ENCODE data around the gene CCM2.
"Not testable (repeated sequence)": the region's sequence is repeated elsewhere in the genome, so short reads cannot be mapped to it uniquely, and the experiment has no call there.

The CCM2 gene

GRCh38 chr7:44982535-44982923 lies 17.5 kb upstream of the CCM2 start:
- DNase-seq = no peak

DNA sequence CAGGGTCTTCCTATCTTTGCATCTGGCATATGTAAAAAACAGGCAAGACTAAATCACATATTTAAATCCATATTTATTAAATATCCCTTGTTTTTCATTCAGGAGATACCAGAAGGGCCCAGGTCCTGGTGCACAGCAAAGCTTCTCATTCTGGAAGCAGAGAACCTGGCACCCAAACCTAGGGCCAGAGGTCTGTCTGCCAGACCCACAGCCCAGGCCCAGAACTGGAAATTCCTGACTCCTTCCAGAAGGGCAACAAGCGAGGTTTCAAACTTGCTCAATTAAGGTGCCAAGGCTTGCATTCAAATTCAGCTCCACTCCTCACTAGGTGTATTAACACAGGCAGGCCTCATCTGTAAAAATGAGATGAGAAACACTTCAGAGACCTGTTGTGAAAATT lies 17.0 kb upstream of the CCM2 start:
- no peak for DNase-seq

DNA sequence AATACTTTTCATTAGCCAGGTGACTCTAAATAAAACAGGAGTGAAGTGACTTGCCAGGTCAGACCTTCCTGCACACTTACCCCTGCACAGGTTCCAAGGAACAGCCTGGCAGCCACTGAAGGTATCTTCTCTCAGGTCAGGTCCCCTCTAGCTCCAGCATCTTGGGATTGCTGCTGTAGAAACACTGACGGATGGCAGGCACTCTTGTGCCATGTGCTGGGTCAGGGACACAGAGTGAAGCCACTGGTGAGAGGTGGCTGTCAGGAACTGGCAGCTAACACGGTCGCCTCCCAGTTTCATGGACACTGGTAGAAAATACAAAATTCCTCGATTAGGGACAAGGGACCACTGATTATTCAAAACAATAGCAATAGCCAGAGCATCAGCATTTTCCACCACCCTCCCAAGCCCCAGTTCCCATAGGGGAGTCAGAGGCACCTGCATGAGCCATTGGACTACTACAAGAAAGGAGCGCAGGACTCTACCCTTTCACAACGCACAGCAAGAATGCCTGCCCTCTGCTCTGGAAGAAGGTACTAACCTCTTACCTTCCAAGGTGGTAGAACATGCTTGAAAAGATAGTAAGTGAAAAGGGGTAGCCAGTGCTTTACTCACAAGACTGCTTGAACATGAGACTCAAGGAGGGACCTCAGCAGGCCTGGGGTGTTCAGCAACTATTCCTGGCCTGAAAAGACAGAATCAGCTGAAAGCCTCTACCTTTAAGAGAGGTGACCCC lies 16.1 kb upstream of the CCM2 start:
- no peak for DNase-seq

DNA sequence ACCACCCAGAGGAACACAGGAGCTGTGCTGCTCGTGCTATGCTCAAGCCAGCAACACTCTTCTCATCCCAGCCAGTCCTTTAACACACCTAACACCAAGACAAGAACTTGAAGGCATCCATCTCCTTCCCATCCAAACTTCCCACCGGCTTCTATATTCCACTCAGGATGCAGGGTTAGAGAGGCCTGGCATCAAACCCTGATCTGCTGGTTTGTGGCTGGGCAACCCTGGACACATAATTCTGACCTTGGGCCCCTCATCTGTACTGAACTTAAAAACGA lies 15.6 kb upstream of the CCM2 start:
- no peak for DNase-seq

- DNase-seq = no peak
These were observed 14.8 kb upstream of the CCM2 start for GRCh38 chr7:44985033-44985695.

DNA sequence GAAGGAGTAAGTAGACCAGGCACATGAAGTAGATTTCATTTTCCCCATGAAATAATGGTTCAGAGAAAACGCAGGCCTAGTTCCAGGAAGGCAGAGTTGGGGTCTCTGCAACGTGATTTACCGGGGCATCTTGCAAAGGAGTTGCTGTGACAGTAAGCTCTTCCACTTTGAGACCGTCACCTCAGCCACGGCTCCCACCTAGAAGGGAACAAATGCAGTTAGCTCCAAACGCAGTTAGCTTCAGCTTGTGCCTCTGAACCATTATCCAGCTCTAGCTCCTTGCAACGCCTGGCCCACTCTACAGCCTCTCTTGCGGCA lies 14.1 kb upstream of the CCM2 start:
- DNase-seq = no peak

DNA sequence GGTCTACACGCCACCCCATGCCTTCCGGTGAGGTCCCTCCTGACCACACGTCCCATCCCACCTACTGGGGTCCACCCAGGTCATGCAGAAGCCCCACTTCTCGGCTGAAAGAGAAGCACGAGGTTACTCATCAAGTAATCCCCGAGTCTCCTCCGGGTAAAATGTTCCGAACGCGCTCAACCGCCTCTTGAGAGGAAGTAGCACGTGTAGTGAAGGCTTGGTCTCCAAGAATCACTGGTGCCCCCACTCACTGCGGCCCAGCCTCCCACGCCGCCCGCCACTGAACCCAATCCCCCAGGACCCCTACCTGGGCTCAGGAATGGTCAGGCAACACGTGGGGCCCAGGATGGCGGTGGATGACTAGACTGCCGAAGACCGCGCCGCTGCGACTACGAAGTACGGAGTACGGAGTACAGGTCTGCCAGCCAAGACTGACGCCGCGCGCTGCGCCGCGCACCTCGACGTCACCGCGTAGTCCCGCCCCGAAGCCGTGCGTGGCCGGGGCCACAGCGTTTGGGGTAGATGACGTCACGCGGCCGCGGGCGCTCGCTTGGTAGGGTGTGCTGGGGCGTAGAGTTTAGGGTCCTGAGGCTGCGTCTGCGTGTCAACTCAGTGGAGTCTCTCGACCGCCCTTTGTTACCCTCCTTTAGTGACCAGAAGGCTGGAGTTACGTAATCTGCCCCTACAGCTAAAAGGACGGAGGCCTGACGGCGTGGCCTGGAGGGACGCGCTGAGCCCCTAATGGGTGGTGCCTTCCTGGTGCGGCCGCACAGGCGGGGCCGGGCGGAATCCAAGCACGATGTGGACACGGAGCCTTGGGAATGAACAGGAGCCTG lies 13.6 kb upstream of the CCM2 start:
- peak; percentile 94 for DNase-seq

GRCh38 chr7:44987457-44987856 lies 12.5 kb upstream of the CCM2 start:
- no peak for DNase-seq

DNA sequence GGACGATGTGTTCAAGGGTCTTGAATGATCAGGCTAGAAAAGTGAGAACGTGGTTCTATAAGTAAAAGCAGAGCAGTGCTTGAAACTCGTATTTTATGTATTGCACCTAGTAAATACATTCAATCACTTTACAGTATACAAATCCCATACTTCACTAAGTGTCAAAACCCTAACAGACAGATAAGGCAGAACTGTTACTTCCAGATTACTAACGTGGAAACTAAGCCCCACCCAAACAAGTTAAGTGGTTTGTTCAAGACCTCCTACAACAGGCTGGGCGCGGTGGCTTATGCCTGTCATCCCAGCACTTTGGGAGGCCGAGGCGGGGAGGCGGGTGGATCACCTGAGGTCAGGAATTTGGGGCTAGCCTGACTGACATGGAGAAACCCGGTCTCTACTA lies 12.0 kb upstream of the CCM2 start:
- DNase-seq = no peak

DNA sequence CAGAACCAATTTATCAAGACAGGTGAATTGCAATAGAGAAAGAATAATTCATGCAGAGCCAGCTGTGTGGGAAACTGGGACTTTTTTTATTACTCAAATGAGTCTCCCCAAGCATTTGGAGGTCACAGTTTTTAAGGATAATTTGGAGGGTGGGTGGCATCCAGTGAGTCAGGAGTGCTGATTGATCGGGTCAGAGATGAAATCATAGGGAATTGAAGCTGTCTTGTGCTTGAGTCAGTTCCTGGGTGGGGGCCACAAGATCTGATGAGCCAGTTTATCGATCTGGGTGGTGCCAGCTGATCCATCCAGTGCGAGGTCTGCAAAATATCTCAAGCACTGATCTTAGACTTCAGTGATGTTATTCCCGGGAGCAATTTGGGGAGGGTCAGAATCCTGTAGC lies 11.3 kb upstream of the CCM2 start:
- no peak for DNase-seq

DNA sequence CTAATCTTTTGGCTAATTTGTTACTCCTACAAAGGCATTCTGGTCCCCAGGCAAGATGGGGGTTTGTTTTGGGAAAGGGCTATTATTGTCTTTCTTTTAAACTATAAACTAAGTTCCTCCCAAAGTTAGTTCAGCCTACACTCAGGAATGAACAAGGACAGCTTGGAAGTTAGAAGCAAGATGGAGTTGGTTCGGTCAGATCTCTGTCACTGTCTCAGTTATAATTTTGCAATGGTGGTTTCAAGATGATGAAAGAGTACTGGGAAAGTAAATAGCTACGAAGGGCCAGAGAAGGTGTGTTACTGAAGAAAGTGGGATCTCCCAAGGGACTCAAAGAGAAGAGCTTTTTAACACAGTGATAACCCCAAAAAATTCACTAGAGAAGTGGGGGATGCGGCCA lies 10.9 kb upstream of the CCM2 start:
- no peak for DNase-seq

GRCh38 chr7:44990109-44991023 lies 9.6 kb upstream of the CCM2 start:
- DNase-seq = peak; percentile 40

- DNase-seq = not testable (repeated sequence)
These were observed 7.8 kb upstream of the CCM2 start for GRCh38 chr7:44992004-44992795.

- DNase-seq = no peak
These were observed 5.0 kb upstream of the CCM2 start for GRCh38 chr7:44994877-44995554.

DNA sequence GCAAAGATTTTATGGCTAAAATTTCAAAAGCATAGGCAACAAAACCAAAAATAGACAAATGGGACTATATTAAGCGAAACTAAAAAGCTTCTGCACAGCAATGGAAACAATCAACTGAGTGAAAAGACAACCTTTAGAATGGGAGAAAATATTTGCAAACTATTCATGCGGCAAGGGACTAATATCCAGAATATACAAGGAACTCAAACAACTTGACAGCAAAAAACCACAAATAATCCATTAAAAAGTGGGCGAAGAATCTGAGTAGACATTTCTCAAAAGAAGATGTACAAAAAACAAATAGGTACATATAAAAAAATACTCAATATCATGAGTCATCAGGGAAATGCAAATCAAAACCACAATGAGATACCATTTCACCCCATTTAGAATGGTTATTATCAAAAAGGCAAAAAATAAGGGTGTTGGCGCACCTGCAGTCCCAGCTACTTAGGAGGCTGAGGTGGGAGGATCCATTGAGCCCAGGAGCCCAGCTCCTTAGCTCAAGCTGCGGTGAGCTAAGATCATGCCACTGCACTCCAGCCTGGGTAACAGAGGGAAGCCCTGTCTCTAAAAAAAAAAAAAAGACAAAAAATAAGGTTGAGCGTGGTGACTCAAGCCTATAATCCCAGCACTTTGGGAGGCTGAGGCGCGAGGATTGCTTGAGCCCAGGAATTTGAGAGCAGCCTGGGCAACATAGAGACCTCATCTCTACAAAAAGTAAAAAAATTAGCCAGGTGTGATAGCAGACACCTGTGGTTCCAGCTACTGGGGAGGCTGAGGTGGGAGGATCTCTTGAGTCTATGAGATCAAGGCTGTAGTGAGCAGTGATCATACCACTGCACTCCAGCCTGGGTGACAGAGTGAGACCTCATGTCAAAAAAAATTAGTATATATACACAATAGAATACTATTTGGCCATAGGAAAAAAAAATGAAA lies 4.2 kb upstream of the CCM2 start:
- DNase-seq = no peak

DNA sequence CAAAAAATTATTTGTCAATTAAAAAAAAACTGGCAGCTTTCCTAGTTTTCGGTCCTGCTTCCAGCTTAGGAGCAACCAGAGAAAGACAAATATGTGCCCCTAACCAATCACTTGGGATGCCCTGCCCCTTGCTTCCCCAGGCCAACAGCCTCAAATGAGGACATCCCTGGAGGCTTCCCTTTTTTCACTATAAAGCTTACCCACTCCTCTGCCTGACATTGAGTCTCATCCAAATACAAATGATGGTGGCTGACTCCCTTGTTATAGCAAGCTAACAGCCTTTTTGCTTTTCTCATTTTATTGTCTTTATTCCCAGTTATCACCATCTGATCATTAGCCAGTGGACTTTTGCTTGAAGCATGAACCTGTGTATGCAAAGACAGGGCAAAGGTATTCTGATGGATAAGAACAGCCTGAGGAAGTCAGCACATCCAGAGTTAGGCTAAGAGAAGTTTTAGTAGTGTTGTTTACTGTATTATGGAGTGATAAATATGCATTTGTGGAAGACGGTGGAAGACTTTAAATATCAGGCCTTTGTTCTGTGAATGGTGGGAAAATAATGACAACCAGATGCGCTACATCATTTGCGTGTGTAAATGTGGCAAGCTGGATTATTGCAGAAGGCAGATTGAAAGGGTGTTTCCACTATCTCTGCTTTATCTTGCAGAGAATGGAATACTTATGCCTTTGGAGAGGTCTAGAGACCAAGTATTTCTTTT lies 1.7 kb upstream of the CCM2 start:
- no peak for DNase-seq

DNA sequence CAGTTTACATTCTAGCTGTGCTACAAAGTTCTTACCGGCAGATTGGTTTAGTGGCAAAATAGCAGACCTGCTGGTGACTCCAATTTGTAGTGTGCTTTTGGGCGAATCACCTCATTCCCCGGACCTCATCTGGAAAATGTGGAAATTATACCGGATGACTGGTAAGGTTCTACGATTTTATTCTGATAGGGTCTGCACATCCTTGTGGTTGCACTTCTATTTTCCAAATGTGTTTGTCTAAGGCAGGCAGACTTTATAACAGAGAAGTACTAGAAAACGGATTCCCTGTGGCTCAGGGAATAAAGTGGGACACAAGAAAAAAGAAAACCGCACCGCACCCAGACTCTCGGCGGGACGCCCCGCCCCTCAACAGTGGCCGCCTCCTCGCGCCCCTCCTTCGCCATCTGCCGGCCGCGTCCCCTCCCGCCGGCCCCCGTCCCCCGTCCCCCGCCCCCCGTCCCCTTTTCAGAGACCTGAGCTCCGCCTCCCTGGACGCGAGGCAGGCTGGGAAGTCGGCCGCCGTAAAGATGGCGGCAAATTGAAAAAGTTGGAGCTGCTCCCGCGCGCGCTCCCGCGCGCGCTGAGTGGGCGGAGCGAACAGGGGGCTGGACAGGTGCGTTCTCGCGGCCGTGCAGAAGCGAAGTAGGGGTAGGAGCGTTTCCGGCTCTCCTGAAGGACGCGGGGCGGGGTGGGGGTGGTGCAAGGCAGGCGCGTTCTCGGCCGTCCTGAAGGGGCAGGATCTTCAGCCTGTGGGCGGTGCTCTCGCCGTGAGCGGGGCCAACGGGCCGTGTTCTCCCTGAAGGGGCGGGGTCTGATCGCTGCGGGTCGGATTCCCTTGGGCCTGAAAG lies 532 bp upstream of the CCM2 start:
- DNase-seq = peak; percentile 99

DNA sequence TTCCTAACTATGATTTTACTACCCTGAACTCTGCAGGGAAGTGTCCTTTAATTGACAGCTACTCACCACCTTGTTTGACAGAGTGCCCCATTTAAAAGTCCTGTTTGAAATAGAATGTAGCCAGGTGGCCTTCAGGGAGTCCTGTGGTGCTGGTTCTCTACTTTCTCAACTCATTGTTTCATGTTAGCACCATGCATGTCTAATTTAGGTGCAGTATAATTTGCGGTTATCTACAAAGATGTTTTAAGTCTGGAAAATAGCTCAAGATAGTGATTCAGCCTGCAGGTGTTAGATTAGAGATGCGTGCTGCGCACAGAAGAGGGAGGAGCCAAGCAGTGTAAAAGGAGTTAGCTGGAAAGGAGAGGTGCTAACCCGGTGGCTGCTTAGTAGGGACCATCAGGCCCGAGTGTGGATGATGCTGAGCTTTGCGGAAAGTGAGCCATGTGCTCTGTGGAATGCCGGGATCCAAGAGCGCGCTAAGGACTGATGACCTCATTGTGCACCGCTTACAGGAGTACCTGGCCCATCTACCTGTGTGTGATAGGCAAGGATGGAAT lies 1.2 kb downstream of the CCM2 start:
- DNase-seq = no peak
